Transverse colon (tissue), 4 donors: ENCODE results near the gene KRTAP25-1. TPM values are rescaled to one million over a fixed set of nuclear protein-coding genes. Genes with fewer than 3 reads are reported as not detected.

ENCODE experiments used
- DNase-seq: peaks from one replicate; pipeline ENCODE4 v3.0.0-alpha.2; 2019
- H3K27ac ChIP-seq, 4 donors: fragments of 200-600 bp; sonication (generic); 2 replicates each; pipeline ENCODE4 v1.5.1; 2016 to 2018; ENCODE audit warnings: inconsistent platforms in 4 of 4
- H3K27me3 ChIP-seq: fragments of 200-600 bp; sonication (generic); 2 replicates; pipeline ENCODE4 v1.5.1; 2017; ENCODE audit warnings: inconsistent platforms
- H3K36me3 ChIP-seq, 4 donors: fragments of 200-600 bp; sonication (generic); 2 replicates each; pipeline ENCODE4 v1.5.1; 2017 to 2019; ENCODE audit warnings: inconsistent platforms in 4 of 4
- H3K4me1 ChIP-seq, 4 donors: fragments of 200-600 bp; sonication (generic); 2 replicates each; pipeline ENCODE4 v1.5.1; 2017 to 2020; ENCODE audit warnings: inconsistent platforms in 4 of 4
- H3K4me3 ChIP-seq, 4 donors: fragments of 200-600 bp; sonication (generic); 1 replicate in 1 of 4; 2 replicates in 3 of 4; pipeline versions ENCODE4 v1.5.1 to v1.6.1; 2017 to 2019; ENCODE audit warnings: inconsistent platforms in 4 of 4
- H3K9me3 ChIP-seq, 2 donors: fragments of 200-600 bp; sonication (generic); 2 replicates each; pipeline ENCODE4 v1.5.1; 2017 to 2019; ENCODE audit warnings: inconsistent platforms in 2 of 2
- CTCF ChIP-seq, 5 experiments: fragments of 200-600 bp in 3 of 5; fragments of 450-650 bp in 2 of 5; sonication (generic) in 3 of 5; IDR thresholded peaks; 1 replicate in 2 of 5; 2 replicates in 3 of 5; pipeline ENCODE4 v1.5.1; 2016 to 2017; ENCODE audit warnings: antibody characterized with exemption in 5 of 5, inconsistent platforms in 3 of 5, mild to moderate bottlenecking in 2 of 5, moderate library complexity in 1 of 5
- EP300 ChIP-seq: sonication (generic); formaldehyde crosslinking; IDR thresholded peaks from one replicate; pipeline ENCODE4 v1.6.1; 2017; ENCODE audit warnings: antibody characterized with exemption, low read depth
- POLR2A ChIP-seq: fragments of 450-650 bp; IDR thresholded peaks from one replicate; pipeline ENCODE4 v1.6.1; 2016; ENCODE audit warnings: antibody characterized with exemption, mild to moderate bottlenecking, moderate library complexity
- POLR2AphosphoS5 ChIP-seq, 3 donors: sonication (generic); formaldehyde crosslinking; IDR thresholded peaks; one replicate each; pipeline ENCODE4 v1.6.1; 2016; ENCODE audit warnings: antibody characterized with exemption in 3 of 3
- WGBS, 2 donors: methylation state at CpG; one replicate each; pipeline ENCODE4 v1.1.5; 2018; ENCODE audit warnings: low coverage in 1 of 2; 5-methylcytosine and 5-hydroxymethylcytosine counted together
- in situ Hi-C, 4 donors: fragments of 200-750 bp; cut with MboI; loops; one replicate each; pipeline versions ENCODE4 v1.15.0 to v1.15.1; 2017; ENCODE audit warnings: low sequenced_read_pairs in 3 of 4, low pct_ligation_motif_present in 1 of 4, low pct_unique_long_range_greater_than_20kb in 1 of 4
- intact Hi-C: fragments of 100-400 bp; cut with DNase I; formaldehyde crosslinking; loops from one replicate; pipeline ENCODE4 v1.15.1; 2023; ENCODE audit warnings: low total_unique reads
- total RNA-seq, 4 donors: library from RNA; depleted of rRNA; stranded (reverse); fragments of >200 nt; gene quantifications; one replicate each; pipeline ENCODE4 v1.1.0, GENCODE V29; 2016

The KRTAP25-1 gene
- total RNA-seq, 4 donors from 2014 or later, result not detected

DNA sequence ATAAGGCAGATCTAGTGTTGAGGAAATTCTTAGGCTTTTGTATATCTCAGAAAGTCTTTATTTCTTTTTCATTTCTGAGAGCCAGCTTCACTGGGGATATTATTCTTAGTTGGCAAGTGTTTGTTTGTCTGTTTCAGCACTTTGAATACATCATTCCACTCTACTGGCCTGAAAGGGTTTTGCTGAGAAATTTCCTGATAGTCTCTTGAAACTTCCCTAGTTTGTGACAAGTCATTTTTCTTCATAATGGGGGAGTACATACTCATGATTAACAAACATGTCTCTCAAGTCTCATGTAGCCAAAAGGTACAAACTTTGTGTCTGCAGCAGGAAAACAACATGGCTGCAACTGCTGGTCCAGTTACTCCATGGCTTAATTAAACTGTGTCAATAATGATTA lies 37.1 kb upstream of the KRTAP25-1 start:
- intact Hi-C loops, result no loop called here
- in situ Hi-C loops, result loop anchor here in 2 of 4 donors (25.0 kb wide), 2 partner anchors 89 to 761 kb away; no protein-coding TSS in a partner anchor
- no peak for DNase-seq
- Histone ChIP-seq H3K27me3 (no peaks in the 10 kb centered on the region), H3K9me3 (peaks cover 0 to 15% of the 10 kb centered on the region in 2 donors), H3K36me3 (no peaks in the 10 kb centered on the region), H3K4me3 (no peak overlapping the region), H3K4me1 (no peaks in the 10 kb centered on the region), H3K27ac (no peak overlapping the region)
- TF ChIP-seq POLR2AphosphoS5 (IDR thresholded peaks at IDR 0.05), result no peak
- no peak for TF ChIP-seq POLR2A
- TF ChIP-seq CTCF (IDR thresholded peaks at IDR 0.05), result no peak
- no peak for TF ChIP-seq EP300

GRCh38 chr21:30320215-30320614 lies 30.9 kb upstream of the KRTAP25-1 start, which contains the start of gene KRTAP26-1:
KRTAP26-1 (minus strand) TSS chr21:30320315; CDS start chr21:30320035, 280 bp downstream.
- in situ Hi-C loops, result no loop called here
- intact Hi-C loops, result no loop called here
- Histone ChIP-seq H3K9me3 (no peaks in the 10 kb centered on the region), H3K4me3 (no peak within 1 kb of the TSS), H3K27ac (no peak within 1 kb of the TSS), H3K27me3 (no peaks in the 10 kb centered on the region), H3K4me1 (no peaks in the 10 kb centered on the region), H3K36me3 (no peaks in the 10 kb centered on the region)
- WGBS, 2 donors, result 47 to 67% methylated on average over 2 of the region's 2 CpGs
- DNase-seq, result no peak
- no peak for TF ChIP-seq POLR2AphosphoS5 (IDR thresholded peaks at IDR 0.05)
- TF ChIP-seq CTCF (IDR thresholded peaks at IDR 0.05), result no peak
- no peak for TF ChIP-seq EP300
- TF ChIP-seq POLR2A, result no peak

DNA sequence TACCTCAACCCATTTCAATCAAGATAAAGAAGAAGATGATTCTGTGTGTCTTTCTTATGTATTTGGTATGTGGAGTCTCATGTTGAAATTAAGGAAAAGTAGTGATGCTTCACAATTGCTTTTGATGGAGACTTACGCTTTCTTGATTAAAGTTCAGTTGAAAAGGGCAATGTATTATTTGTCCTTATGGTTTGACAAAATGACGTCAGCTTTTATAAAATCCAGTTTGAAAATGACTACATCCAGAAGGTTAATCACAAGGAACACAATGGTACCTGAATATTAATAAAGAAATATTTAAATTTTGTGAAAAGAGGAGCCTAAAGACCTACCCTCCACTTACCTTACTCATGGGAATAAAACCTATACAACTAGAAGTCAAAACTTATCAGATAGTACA lies 26.4 kb upstream of the KRTAP25-1 start:
- no peaks in the 10 kb centered on the region for H3K4me1 ChIP-seq
- intact Hi-C loops, result no loop called here
- no peak overlapping the region for H3K4me3 ChIP-seq
- H3K27ac ChIP-seq, result no peak overlapping the region
- H3K9me3 ChIP-seq, result no peaks in the 10 kb centered on the region
- in situ Hi-C loops, result no loop called here
- no peaks in the 10 kb centered on the region for H3K36me3 ChIP-seq
- 80 to 93% methylated on average over 2 of the region's 2 CpGs for WGBS, 2 donors
- DNase-seq, result no peak
- TF ChIP-seq CTCF (IDR thresholded peaks at IDR 0.05), result no peak
- no peak for TF ChIP-seq POLR2A
- no peak for TF ChIP-seq POLR2AphosphoS5 (IDR thresholded peaks at IDR 0.05)
- TF ChIP-seq EP300, result no peak
- H3K27me3 ChIP-seq, result no peaks in the 10 kb centered on the region

DNA sequence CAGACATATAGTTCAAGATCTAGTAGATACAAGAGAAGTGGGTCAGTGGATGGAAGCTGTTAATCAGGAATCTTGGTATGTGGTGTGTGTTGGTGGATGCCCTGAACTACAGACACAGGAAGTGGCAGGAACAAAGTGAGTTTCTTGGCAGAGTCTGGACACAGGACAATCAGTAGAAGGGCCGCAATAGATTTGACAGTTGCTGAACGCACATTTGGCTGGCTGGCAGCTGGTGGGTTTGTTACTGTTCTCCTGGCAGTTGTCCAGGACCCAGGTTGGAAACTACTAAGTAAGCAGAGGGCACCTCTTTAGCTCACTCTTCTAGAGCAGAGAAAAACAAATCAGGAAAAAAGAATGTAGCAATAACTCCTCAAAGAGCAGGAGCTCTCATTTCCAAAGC lies 17.6 kb upstream of the KRTAP25-1 start:
- intact Hi-C loops, result no loop called here
- H3K36me3 ChIP-seq, result no peaks in the 10 kb centered on the region

More for the DNA sequence above, 17.6 kb upstream of the KRTAP25-1 start:
- H3K4me1 ChIP-seq, result no peaks in the 10 kb centered on the region
- no peak for DNase-seq
- no peaks in the 10 kb centered on the region for H3K27me3 ChIP-seq
- in situ Hi-C loops, result no loop called here
- no peak overlapping the region for H3K4me3 ChIP-seq
- no peaks in the 10 kb centered on the region for H3K9me3 ChIP-seq
- 50 to 66% methylated on average over 2 of the region's 2 CpGs for WGBS, 2 donors
- H3K27ac ChIP-seq, result no peak overlapping the region
- TF ChIP-seq POLR2AphosphoS5 (IDR thresholded peaks at IDR 0.05) (no peak), CTCF (IDR thresholded peaks at IDR 0.05) (no peak), POLR2A (no peak), EP300 (no peak)
